Duodenal mucosa (tissue), 2 donors: ENCODE measurements around the gene RIPPLY1.

Experiments
- H3K27ac ChIP-seq: one replicate; pipeline ENCODE4 v1.7.0; 2013; ENCODE audit warnings: low read depth, low read length
- H3K27me3 ChIP-seq, 2 donors: one replicate each; pipeline ENCODE4 v1.7.0; 2013; ENCODE audit warnings: low read length in 2 of 2, control low read depth in 1 of 2; ENCODE audit not compliant: insufficient read depth in 2 of 2, control insufficient read depth in 1 of 2
- H3K36me3 ChIP-seq, 2 donors: one replicate each; pipeline ENCODE4 v1.7.0; 2013; ENCODE audit warnings: low read length in 2 of 2, control low read depth in 1 of 2; ENCODE audit not compliant: insufficient read depth in 2 of 2, control insufficient read depth in 1 of 2
- H3K4me1 ChIP-seq, 2 donors: one replicate each; pipeline ENCODE4 v1.7.0; 2013; ENCODE audit warnings: low read length in 2 of 2, control low read depth in 1 of 2; ENCODE audit not compliant: insufficient read depth in 2 of 2, control insufficient read depth in 1 of 2
- H3K4me3 ChIP-seq, 2 donors: one replicate each; pipeline ENCODE4 v1.7.0; 2013; ENCODE audit warnings: low read length in 2 of 2, low read depth in 1 of 2
- H3K9ac ChIP-seq, 2 donors: one replicate each; pipeline ENCODE4 v1.7.0; 2013; ENCODE audit warnings: low read length in 2 of 2, low read depth in 1 of 2
- H3K9me3 ChIP-seq, 2 donors: one replicate each; pipeline ENCODE4 v1.7.0; 2013; ENCODE audit warnings: low read length in 2 of 2, control low read depth in 1 of 2; ENCODE audit not compliant: control insufficient read depth in 1 of 2

RIPPLY1 gene

DNA sequence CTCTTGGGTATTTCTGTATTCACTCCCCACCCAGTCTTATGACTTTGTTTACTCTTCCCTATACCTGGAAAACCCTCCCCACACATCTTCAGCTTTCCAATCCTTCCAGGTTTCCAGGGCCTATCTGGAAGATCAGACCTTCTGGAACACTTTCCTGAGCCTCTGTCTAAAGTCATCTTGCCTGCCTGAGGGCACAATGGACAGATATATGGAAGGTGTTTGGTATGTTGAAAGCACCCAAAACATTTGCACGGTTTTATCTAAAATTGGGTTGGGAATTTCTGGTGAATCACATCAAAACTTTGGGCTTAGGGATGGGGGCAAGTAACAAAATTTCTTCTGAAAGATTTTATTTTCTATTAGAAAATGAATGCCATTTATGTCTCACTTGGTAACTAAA lies 33.1 kb upstream of the RIPPLY1 start:
- H3K4me1 ChIP-seq: peaks cover 18 to 25% of the 10 kb centered on the region in 2 donors
- H3K27me3 ChIP-seq: no peaks in the 10 kb centered on the region
- H3K9me3 ChIP-seq: no peaks in the 10 kb centered on the region
- no peak overlapping the region for H3K4me3 ChIP-seq
- no peak overlapping the region for H3K9ac ChIP-seq
- H3K27ac ChIP-seq: no peak overlapping the region
- peaks cover 0 to 6% of the 10 kb centered on the region in 2 donors for H3K36me3 ChIP-seq

DNA sequence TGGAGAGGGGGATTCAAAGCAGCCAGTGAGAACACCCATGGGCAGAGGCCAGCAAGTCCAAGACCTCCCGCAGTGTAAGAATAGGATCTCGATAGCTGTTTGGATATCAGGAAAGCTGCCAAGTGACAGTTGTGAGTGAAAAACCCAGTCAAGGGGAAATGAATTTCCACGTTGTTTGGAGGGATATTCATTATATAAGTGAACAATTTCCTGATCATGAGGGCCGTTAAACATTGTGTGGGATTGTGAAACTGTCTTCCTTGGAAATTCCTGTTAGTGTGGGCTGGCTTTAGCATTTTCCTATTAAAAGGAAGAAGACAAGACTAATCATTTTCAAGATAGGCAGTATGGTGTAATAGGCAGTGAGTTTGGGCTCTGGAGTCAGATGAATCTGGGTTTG lies 32.0 kb upstream of the RIPPLY1 start:
- H3K27ac ChIP-seq: no peak overlapping the region
- no peaks in the 10 kb centered on the region for H3K27me3 ChIP-seq
- H3K9ac ChIP-seq: no peak overlapping the region
- H3K36me3 ChIP-seq: no peaks in the 10 kb centered on the region
- H3K9me3 ChIP-seq: no peaks in the 10 kb centered on the region
- peaks cover 23 to 26% of the 10 kb centered on the region in 2 donors for H3K4me1 ChIP-seq
- no peak overlapping the region for H3K4me3 ChIP-seq

DNA sequence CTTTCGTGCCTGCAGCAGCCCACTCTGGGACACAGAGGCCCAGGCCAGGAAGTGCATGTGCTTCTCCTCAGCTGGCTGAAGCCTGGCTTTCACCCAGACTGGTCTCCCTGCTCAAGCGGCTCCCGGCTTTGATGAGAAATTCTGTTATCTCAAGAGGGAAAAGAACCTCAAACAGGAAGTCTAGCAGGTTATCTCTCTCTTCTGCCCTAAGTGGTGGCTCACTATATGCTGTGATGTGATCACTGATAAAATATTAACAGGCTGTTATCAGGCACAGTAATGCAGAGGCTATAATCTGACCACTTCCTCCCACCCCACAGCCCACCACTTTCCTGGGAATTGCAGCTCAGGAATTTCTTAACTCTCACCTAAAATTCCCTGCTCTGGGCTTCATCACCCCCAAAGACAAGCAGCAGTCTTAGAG lies 30.4 kb upstream of the RIPPLY1 start:
- no peak overlapping the region for H3K9ac ChIP-seq
- H3K4me1 ChIP-seq: peaks cover 25 to 26% of the 10 kb centered on the region in 2 donors
- no peaks in the 10 kb centered on the region for H3K36me3 ChIP-seq
- H3K27ac ChIP-seq: no peak overlapping the region
- H3K27me3 ChIP-seq: no peaks in the 10 kb centered on the region
- H3K4me3 ChIP-seq: no peak overlapping the region
- no peaks in the 10 kb centered on the region for H3K9me3 ChIP-seq

DNA sequence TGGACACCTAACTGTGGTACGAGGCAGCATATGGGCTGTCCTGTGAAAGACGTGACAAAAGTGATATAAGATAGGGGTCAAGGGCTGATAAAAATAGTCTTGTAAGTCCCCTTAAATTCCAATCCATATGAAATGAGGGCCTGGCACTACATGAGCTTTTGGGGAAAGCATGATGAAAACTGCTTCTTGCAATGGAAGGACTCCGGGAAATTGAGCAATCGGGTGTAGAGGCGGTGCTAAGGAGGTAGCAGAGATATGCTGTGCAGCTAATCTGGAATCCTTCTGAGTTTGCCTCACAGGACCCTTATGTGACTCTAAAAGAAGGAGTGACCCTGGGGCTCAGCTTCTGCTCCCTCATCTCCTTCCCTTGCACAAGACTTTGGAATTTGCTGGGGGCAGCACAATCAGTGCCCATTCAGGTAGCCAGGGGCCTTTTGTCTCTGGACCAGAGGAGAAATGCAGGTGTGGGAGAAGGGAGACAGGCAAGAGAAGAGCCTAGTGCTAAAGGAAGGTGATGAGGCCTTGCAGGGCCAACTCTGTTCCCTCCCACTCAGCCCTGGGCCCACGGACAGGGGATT lies 29.9 kb upstream of the RIPPLY1 start:
- Histone ChIP-seq H3K27ac (no peak overlapping the region), H3K27me3 (no peaks in the 10 kb centered on the region)

DNA sequence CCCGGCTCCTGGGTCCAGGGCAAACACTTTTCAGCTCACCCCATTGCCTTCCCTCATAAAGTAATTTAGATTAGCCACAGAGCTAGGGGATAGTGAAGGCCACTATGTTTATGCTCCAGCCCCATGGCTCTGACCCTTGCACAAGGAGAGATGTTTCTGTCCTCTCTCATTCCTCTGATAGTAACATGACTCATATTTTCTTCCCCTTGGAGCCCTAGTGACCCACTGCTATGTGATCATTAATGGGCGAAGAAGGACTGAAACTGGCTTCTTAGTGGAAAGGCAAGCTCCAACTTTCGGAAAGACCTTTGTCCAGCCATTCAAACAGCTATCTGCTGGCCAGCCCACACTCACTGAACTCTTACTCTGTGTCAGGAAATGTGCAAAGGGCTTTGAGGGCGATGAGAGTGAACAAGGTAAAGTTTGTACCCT lies 29.4 kb upstream of the RIPPLY1 start:
- Histone ChIP-seq H3K9ac (no peak overlapping the region), H3K27ac (peak overlapping the region; percentile 33)

More for the DNA sequence above, 29.9 kb upstream of the RIPPLY1 start:
- H3K36me3 ChIP-seq: no peaks in the 10 kb centered on the region
- H3K4me3 ChIP-seq: peak overlapping the region in 1 of 2 donors; percentile 16
- no peaks in the 10 kb centered on the region for H3K9me3 ChIP-seq
- peaks cover 26 to 30% of the 10 kb centered on the region in 2 donors for H3K4me1 ChIP-seq
- H3K9ac ChIP-seq: no peak overlapping the region

DNA sequence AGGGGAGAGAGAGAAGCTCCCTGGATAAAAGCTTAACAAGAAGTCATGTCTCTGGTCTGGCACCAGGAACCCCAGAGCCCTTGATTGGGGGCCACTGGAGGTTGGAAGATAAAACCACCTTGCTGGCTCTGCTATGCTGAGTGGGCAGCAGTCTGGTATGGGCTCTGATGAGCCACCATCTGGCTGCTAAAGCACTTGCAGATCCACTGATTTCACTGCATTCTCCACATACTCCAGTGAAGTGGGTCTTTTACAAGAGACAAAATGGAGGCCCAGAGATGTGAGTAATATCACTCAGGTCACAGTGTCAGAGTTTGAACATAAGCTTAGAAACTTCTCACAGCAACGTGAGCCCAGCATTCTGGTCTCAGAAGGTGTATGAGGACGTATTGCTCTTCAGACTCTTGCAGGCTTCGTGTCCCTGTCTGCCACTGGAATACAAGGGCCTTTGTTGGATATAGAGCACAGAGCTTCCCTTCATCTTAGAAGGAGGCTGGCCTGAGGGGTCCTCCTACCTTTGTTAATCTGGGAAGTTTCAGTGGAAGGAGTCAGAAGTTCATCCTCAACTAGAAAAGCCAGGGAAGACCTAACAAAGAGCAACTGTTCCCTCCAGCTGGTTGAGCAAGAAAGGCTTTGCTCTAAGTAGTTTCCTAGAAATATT lies 28.8 kb upstream of the RIPPLY1 start:
- Histone ChIP-seq H3K4me1 (peaks cover 26 to 37% of the 10 kb centered on the region in 2 donors), H3K36me3 (no peaks in the 10 kb centered on the region), H3K27me3 (no peaks in the 10 kb centered on the region), H3K27ac (peak overlapping the region; percentile 33), H3K9ac (no peak overlapping the region), H3K9me3 (no peaks in the 10 kb centered on the region), H3K4me3 (no peak overlapping the region)

More for the DNA sequence above, 29.4 kb upstream of the RIPPLY1 start:
- Histone ChIP-seq H3K9me3 (no peaks in the 10 kb centered on the region), H3K4me3 (peak overlapping the region in 1 of 2 donors; percentile 16), H3K27me3 (no peaks in the 10 kb centered on the region), H3K4me1 (peaks cover 26 to 32% of the 10 kb centered on the region in 2 donors), H3K36me3 (no peaks in the 10 kb centered on the region)

DNA sequence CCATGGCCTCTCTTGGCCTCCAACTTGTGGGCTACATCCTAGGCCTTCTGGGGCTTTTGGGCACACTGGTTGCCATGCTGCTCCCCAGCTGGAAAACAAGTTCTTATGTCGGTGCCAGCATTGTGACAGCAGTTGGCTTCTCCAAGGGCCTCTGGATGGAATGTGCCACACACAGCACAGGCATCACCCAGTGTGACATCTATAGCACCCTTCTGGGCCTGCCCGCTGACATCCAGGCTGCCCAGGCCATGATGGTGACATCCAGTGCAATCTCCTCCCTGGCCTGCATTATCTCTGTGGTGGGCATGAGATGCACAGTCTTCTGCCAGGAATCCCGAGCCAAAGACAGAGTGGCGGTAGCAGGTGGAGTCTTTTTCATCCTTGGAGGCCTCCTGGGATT lies 25.1 kb upstream of the RIPPLY1 start:
- H3K4me3 ChIP-seq: peak overlapping the region in 1 of 2 donors; percentile 8
- no peak overlapping the region for H3K9ac ChIP-seq
- H3K27me3 ChIP-seq: no peaks in the 10 kb centered on the region
- H3K27ac ChIP-seq: no peak overlapping the region
- no peaks in the 10 kb centered on the region for H3K9me3 ChIP-seq
- no peaks in the 10 kb centered on the region for H3K36me3 ChIP-seq
- peaks cover 19 to 35% of the 10 kb centered on the region in 2 donors for H3K4me1 ChIP-seq

DNA sequence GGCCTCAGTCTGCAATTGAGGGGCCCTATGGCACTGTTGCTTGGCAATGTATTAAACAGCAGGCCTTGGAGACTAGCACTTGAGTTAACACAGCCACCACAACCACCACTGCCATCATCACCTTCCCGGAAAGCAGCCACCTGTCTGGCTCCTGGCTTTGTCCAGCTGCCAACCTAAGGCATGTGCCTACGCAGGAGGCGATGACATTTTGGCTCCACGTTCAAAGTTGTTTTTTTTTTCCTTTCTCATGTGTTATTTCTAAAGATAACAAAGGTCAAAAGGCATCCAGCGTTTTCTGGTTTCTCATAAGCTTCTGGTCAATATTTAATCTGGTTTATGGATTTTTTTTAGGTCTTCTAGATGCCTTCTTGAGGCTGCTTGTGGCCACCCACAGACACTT lies 24.6 kb upstream of the RIPPLY1 start:
- no peaks in the 10 kb centered on the region for H3K27me3 ChIP-seq

DNA sequence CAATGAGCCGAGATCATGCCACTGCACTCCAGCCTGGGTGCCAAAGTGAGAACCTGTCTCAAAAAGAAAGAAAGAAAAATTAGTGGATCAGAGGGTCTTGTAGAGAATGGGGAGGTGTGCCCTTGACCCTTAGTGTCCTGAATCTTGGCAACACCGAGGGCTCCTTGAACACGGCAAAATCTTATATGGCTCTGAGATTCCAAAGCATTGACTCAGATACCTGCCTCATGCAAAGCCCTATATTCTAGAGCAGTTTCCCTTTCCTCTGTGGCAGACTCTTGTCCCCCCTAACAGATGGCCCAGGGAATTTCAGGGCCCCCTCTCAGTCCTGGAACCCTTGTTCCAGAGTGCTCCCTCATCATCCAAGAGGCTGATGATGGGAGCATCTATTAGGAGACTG lies 23.9 kb upstream of the RIPPLY1 start:
- Histone ChIP-seq H3K36me3 (no peaks in the 10 kb centered on the region), H3K27me3 (no peaks in the 10 kb centered on the region), H3K4me1 (peaks cover 9 to 27% of the 10 kb centered on the region in 2 donors), H3K9me3 (no peaks in the 10 kb centered on the region), H3K9ac (no peak overlapping the region), H3K4me3 (no peak overlapping the region), H3K27ac (no peak overlapping the region)

More for the DNA sequence above, 24.6 kb upstream of the RIPPLY1 start:
- no peaks in the 10 kb centered on the region for H3K36me3 ChIP-seq
- H3K9ac ChIP-seq: no peak overlapping the region
- H3K9me3 ChIP-seq: no peaks in the 10 kb centered on the region
- H3K27ac ChIP-seq: no peak overlapping the region
- H3K4me3 ChIP-seq: peak overlapping the region in 1 of 2 donors; percentile 8
- H3K4me1 ChIP-seq: peaks cover 14 to 30% of the 10 kb centered on the region in 2 donors

DNA sequence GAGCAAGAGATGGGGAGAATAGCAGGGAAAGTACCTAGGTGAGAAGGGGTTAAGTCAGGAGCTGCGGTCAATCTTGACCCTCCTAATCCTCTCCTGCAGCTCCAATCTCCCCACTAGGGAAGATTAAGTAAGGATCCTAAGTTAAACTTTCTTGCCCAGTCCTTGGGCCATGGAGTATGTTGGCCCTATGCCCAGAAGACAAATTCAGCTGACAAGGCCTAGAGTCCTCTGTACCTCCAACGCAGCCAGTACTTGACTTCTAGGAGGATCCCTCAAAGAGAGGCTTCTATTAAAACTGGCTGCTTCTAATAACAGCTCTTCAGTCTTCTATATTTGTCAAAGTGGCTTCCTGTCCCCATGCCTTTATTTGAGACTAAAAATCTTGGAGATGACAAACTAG lies 18.5 kb upstream of the RIPPLY1 start:
- no peak overlapping the region for H3K9ac ChIP-seq
- H3K9me3 ChIP-seq: no peaks in the 10 kb centered on the region
- H3K4me3 ChIP-seq: no peak overlapping the region
- no peaks in the 10 kb centered on the region for H3K27me3 ChIP-seq
- no peak overlapping the region for H3K27ac ChIP-seq
- H3K4me1 ChIP-seq: peaks cover 6 to 11% of the 10 kb centered on the region in 2 donors
- no peaks in the 10 kb centered on the region for H3K36me3 ChIP-seq
